ENCODE data around the gene PTPN18.

The PTPN18 gene

GRCh38 chr2:130363479-130363878 lies 7.6 kb downstream of the PTPN18 start:
- H2AFZ ChIP-seq (ENCODE audit: low read depth, low read length), result no peak overlapping the region
- H3K4me1 ChIP-seq (ENCODE audit: control insufficient read depth, insufficient read depth, low read depth, low read length), result no peaks in the 10 kb centered on the region
- H3K79me1 ChIP-seq (replicated peaks; ENCODE audit: low read length, poor library complexity, severe bottlenecking), result no peaks in the 10 kb centered on the region
- no peak overlapping the region for H3K4ac ChIP-seq (ENCODE audit: low read depth in 1 of 2, low read length in 2 of 2)
- no peak overlapping the region for H4K91ac ChIP-seq (ENCODE audit: low read length)
- no peak overlapping the region for H2BK15ac ChIP-seq (ENCODE audit: low read depth, poor library complexity, severe bottlenecking)
- no peaks in the 10 kb centered on the region for H3K36me3 ChIP-seq (ENCODE audit: control insufficient read depth in 1 of 2, insufficient read depth in 2 of 2, low read depth in 1 of 2, low read length in 2 of 2)
- DNase-seq, result no peak
- H3K4me3 ChIP-seq (ENCODE audit: insufficient read depth in 1 of 2, low read depth in 1 of 2, low read length in 2 of 2), result no peak overlapping the region
- H3K9me3 ChIP-seq (ENCODE audit: control insufficient read depth, low read length), result no peaks in the 10 kb centered on the region
- H3K27me3 ChIP-seq (ENCODE audit: control insufficient read depth in 1 of 2, insufficient read depth in 1 of 2, low read length in 2 of 2), result no peaks in the 10 kb centered on the region
- no peak overlapping the region for H2BK5ac ChIP-seq (ENCODE audit: low read depth, low read length, poor library complexity, severe bottlenecking)
- H2BK12ac ChIP-seq (ENCODE audit: low read length in 2 of 2), result no peak overlapping the region
- H2BK120ac ChIP-seq (ENCODE audit: low read depth, low read length), result no peak overlapping the region
- no peak overlapping the region for H3K9ac ChIP-seq (ENCODE audit: low read length)
- H3K18ac ChIP-seq (ENCODE audit: low read depth in 1 of 2, low read length in 2 of 2), result no peak overlapping the region
- no peak overlapping the region for H3K4me2 ChIP-seq (ENCODE audit: low read length, poor library complexity, severe bottlenecking)
- no peak overlapping the region for H2AK5ac ChIP-seq (ENCODE audit: low read length, severe bottlenecking)
- H4K8ac ChIP-seq (ENCODE audit: low read length), result no peak overlapping the region
- H3K27ac ChIP-seq (ENCODE audit: low read length, poor library complexity, severe bottlenecking), result no peak overlapping the region
- no peak overlapping the region for H3K14ac ChIP-seq (ENCODE audit: low read length in 2 of 2)
- no peak overlapping the region for H3K23ac ChIP-seq (ENCODE audit: low read length in 2 of 2)

GRCh38 chr2:130365075-130365474 lies 9.2 kb downstream of the PTPN18 start:
- Histone ChIP-seq H3K36me3 (ENCODE audit: control insufficient read depth in 1 of 2, insufficient read depth in 2 of 2, low read depth in 1 of 2, low read length in 2 of 2) (peaks cover 0 to 2% of the 10 kb centered on the region in 2 experiments), H3K9me3 (ENCODE audit: control insufficient read depth, low read length) (no peaks in the 10 kb centered on the region), H3K4me1 (ENCODE audit: control insufficient read depth, insufficient read depth, low read depth, low read length) (no peaks in the 10 kb centered on the region), H3K14ac (ENCODE audit: low read length in 2 of 2) (no peak overlapping the region), H3K27ac (ENCODE audit: low read length, poor library complexity, severe bottlenecking) (no peak overlapping the region), H4K91ac (ENCODE audit: low read length) (no peak overlapping the region), H2BK15ac (ENCODE audit: low read depth, poor library complexity, severe bottlenecking) (no peak overlapping the region), H3K23ac (ENCODE audit: low read length in 2 of 2) (no peak overlapping the region), H2BK5ac (ENCODE audit: low read depth, low read length, poor library complexity, severe bottlenecking) (no peak overlapping the region), H2BK120ac (ENCODE audit: low read depth, low read length) (no peak overlapping the region), H3K4me2 (ENCODE audit: low read length, poor library complexity, severe bottlenecking) (no peak overlapping the region), H2AFZ (ENCODE audit: low read depth, low read length) (no peak overlapping the region), H3K9ac (ENCODE audit: low read length) (no peak overlapping the region), H4K8ac (ENCODE audit: low read length) (no peak overlapping the region), H2BK12ac (ENCODE audit: low read length in 2 of 2) (no peak overlapping the region), H3K4me3 (ENCODE audit: insufficient read depth in 1 of 2, low read depth in 1 of 2, low read length in 2 of 2) (no peak overlapping the region), H3K4ac (ENCODE audit: low read depth in 1 of 2, low read length in 2 of 2) (no peak overlapping the region), H3K18ac (ENCODE audit: low read depth in 1 of 2, low read length in 2 of 2) (no peak overlapping the region), H2AK5ac (ENCODE audit: low read length, severe bottlenecking) (no peak overlapping the region), H3K79me1 (replicated peaks; ENCODE audit: low read length, poor library complexity, severe bottlenecking) (no peaks in the 10 kb centered on the region), H3K27me3 (ENCODE audit: control insufficient read depth in 1 of 2, insufficient read depth in 1 of 2, low read length in 2 of 2) (no peaks in the 10 kb centered on the region)
- DNase-seq, result no peak
- 43% methylated on average over 1 of the region's 2 CpGs for WGBS

- Histone ChIP-seq H3K36me3 (ENCODE audit: control insufficient read depth in 1 of 2, insufficient read depth in 2 of 2, low read depth in 1 of 2, low read length in 2 of 2) (peaks cover 4 to 9% of the 10 kb centered on the region in 2 experiments), H3K4me2 (ENCODE audit: low read length, poor library complexity, severe bottlenecking) (no peak overlapping the region), H2AK5ac (ENCODE audit: low read length, severe bottlenecking) (no peak overlapping the region), H2BK15ac (ENCODE audit: low read depth, poor library complexity, severe bottlenecking) (no peak overlapping the region), H3K18ac (ENCODE audit: low read depth in 1 of 2, low read length in 2 of 2) (no peak overlapping the region), H3K9me3 (ENCODE audit: control insufficient read depth, low read length) (no peaks in the 10 kb centered on the region), H3K4me1 (ENCODE audit: control insufficient read depth, insufficient read depth, low read depth, low read length) (peaks cover 2% of the 10 kb centered on the region), H3K4me3 (ENCODE audit: insufficient read depth in 1 of 2, low read depth in 1 of 2, low read length in 2 of 2) (no peak overlapping the region), H3K14ac (ENCODE audit: low read length in 2 of 2) (no peak overlapping the region), H3K27me3 (ENCODE audit: control insufficient read depth in 1 of 2, insufficient read depth in 1 of 2, low read length in 2 of 2) (no peaks in the 10 kb centered on the region), H3K4ac (ENCODE audit: low read depth in 1 of 2, low read length in 2 of 2) (no peak overlapping the region), H3K23ac (ENCODE audit: low read length in 2 of 2) (no peak overlapping the region), H4K8ac (ENCODE audit: low read length) (no peak overlapping the region), H2BK120ac (ENCODE audit: low read depth, low read length) (no peak overlapping the region), H4K91ac (ENCODE audit: low read length) (no peak overlapping the region), H3K9ac (ENCODE audit: low read length) (no peak overlapping the region), H3K27ac (ENCODE audit: low read length, poor library complexity, severe bottlenecking) (no peak overlapping the region), H2BK5ac (ENCODE audit: low read depth, low read length, poor library complexity, severe bottlenecking) (no peak overlapping the region), H3K79me1 (replicated peaks; ENCODE audit: low read length, poor library complexity, severe bottlenecking) (peaks cover 4% of the 10 kb centered on the region), H2BK12ac (ENCODE audit: low read length in 2 of 2) (no peak overlapping the region), H2AFZ (ENCODE audit: low read depth, low read length) (no peak overlapping the region)
- 96% methylated on average over 2 of the region's 2 CpGs for WGBS
- DNase-seq, result no peak
Observed at GRCh38 chr2:130365963-130366362, 10.1 kb downstream of the PTPN18 start.

GRCh38 chr2:130366720-130367119 lies 10.9 kb downstream of the PTPN18 start:
- Histone ChIP-seq H3K27ac (ENCODE audit: low read length, poor library complexity, severe bottlenecking) (no peak overlapping the region), H3K23ac (ENCODE audit: low read length in 2 of 2) (no peak overlapping the region), H2BK15ac (ENCODE audit: low read depth, poor library complexity, severe bottlenecking) (no peak overlapping the region), H2AFZ (ENCODE audit: low read depth, low read length) (no peak overlapping the region), H3K36me3 (ENCODE audit: control insufficient read depth in 1 of 2, insufficient read depth in 2 of 2, low read depth in 1 of 2, low read length in 2 of 2) (peaks cover 4 to 9% of the 10 kb centered on the region in 2 experiments), H2BK120ac (ENCODE audit: low read depth, low read length) (no peak overlapping the region), H3K18ac (ENCODE audit: low read depth in 1 of 2, low read length in 2 of 2) (no peak overlapping the region), H4K91ac (ENCODE audit: low read length) (no peak overlapping the region), H3K4ac (ENCODE audit: low read depth in 1 of 2, low read length in 2 of 2) (no peak overlapping the region), H3K27me3 (ENCODE audit: control insufficient read depth in 1 of 2, insufficient read depth in 1 of 2, low read length in 2 of 2) (no peaks in the 10 kb centered on the region), H3K14ac (ENCODE audit: low read length in 2 of 2) (no peak overlapping the region), H3K4me1 (ENCODE audit: control insufficient read depth, insufficient read depth, low read depth, low read length) (peaks cover 5% of the 10 kb centered on the region), H2AK5ac (ENCODE audit: low read length, severe bottlenecking) (no peak overlapping the region), H4K8ac (ENCODE audit: low read length) (no peak overlapping the region), H3K4me2 (ENCODE audit: low read length, poor library complexity, severe bottlenecking) (no peak overlapping the region), H3K9me3 (ENCODE audit: control insufficient read depth, low read length) (no peaks in the 10 kb centered on the region), H2BK5ac (ENCODE audit: low read depth, low read length, poor library complexity, severe bottlenecking) (no peak overlapping the region), H3K4me3 (ENCODE audit: insufficient read depth in 1 of 2, low read depth in 1 of 2, low read length in 2 of 2) (no peak overlapping the region), H2BK12ac (ENCODE audit: low read length in 2 of 2) (no peak overlapping the region), H3K9ac (ENCODE audit: low read length) (no peak overlapping the region), H3K79me1 (replicated peaks; ENCODE audit: low read length, poor library complexity, severe bottlenecking) (peaks cover 9% of the 10 kb centered on the region)
- no CpG with 5 or more reads among the region's 1 CpG for WGBS
- DNase-seq, result no peak
